GM11168 (cell line): ENCODE data around the gene POLE4.

Experiments used
- in situ Hi-C: fragments of 300-500 bp; cut with MboI; formaldehyde crosslinking; loops from one replicate; pipeline ENCODE4 v1.12.0; 2022; ENCODE audit warnings: low sequenced_read_pairs; ENCODE audit not compliant: unreplicated experiment

The POLE4 gene

DNA sequence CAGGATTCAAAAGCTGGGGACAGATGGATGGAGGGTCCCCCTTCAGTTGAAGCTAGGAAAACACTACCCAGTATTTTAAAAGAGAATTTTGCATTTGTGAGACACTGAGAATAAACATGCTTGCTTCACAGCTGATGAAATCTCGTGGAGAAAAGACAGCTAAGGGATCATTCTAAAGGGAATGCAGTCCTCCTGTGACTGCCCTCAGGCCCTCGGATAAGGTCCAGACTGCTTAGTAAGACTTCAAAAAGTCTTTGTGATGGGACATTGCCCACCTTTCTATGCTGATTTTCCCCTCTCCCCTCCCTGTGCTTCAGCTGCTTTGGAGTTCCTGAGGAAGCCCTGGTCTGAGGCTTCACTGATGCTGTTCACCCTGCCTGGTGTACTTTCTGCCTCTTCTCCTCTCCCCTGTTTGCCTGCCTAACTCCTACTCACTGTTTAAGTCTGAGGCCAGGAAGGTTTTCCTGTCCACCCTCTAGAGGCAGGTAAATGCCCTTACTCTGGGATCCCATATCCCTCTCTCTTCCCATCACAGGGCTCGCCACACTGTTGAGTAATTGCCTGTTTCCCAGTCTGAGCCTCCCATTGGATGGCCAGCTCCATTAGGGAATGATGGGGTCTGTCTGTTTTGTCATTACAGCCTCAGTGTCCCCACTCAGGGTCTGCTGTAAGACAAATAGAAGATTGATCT is 26.6 kb downstream of the POLE4 start:
- in situ Hi-C loops = no loop called here

DNA sequence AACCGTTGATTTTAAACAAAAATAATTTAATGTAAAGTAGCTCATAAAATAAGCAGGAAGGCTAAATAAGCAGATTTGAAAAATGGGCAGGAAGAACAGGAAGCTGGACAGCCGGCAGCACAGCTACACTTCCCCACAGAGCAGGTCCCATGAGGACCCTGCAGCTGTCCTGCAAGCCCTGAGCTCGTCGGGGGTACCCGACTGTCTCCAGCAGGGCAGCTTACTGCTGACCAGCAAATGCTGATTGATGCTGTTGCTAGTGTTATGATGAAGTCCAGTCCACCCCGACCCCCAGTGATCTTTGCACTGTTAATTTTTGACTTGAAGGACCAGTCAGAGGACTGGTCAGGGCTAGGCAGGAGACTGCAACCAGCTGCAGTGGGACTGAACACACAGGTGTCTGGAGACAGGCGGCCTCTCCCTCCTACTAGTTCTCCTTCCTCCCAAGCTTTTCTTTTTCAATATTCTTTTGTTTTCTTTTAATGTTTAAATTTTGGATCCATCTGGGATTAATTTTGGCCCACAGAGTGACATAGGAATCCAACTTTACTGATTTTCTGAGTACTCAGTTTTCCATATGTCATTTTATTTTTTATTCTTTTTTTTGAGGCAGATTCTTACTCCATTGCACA is 27.7 kb downstream of the POLE4 start:
- in situ Hi-C loops = no loop called here

DNA sequence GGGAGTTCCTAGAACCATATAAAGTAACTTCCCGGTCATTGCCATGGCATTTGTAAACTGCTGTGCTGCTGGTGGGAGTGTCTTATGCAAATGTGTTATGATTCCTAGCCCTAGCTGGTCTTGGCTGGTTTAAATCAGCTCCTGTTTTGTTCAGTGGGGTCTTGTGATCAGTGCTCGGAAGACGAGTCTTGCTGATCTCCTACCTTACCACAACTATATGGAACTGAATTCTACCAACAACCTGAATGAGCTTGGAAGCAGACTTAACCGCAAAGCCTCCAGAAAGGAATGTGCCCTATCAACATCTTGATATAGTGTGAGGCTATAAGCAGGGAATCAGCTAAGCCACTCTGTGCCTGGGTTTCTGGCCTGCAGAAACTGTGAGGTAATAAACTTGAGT is 33.5 kb downstream of the POLE4 start:
- in situ Hi-C loops = no loop called here

DNA sequence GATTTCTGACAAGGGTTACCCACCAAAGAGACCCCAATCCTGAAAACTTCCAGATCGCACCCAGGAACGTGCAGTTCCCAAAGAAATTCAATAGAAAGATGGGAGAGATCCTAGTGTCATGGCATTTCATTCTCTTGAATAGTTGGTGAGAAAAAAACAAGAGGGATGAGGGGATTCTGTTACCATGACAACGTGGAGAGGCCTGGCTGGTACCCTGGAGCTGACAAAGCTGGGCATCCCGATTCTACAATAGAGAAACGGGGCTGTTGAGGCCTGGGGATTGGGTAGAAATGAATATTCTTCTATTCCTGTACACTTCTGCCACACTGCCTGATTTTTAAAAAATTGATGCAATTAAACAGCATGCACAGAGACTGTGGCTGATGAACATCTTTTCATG is 41.0 kb downstream of the POLE4 start:
- in situ Hi-C loops = no loop called here

DNA sequence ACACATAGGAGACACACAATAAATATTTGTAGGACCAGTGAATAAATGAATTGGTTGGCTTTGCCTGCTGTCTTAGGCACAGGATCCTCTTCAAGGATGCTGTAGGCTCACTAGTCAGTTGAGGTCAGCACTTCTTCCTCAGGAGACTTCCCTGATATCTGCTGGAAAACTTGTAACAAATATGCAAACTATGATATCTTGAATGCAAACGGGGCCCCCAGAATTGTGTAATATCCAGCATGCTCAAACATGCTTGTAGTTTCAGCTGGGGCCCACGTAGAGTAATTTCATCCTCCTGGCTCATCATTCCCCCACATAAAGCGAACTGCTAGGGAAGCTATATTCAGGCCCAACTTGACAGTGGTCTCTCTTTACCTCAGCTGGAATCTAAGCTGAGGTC is 43.6 kb downstream of the POLE4 start:
- in situ Hi-C loops = no loop called here

DNA sequence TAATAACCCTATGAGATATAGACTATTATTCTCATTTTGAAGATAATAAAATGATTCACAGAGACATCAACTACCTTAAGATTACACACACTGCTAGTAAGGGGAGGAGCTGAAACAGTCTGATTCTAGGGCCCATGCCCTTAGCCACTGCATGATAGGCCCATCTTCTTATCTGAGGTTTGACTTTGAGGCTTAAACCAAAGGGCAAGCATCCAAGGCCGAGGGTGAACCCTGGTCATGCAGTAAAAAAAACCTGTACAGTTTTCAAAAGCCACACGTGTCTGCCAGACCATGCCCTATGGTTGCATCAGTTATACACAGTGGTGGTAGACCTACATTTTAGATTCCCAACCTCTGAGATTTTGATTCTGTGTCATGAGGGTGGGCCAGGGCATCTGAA is 44.8 kb downstream of the POLE4 start:
- in situ Hi-C loops = no loop called here

DNA sequence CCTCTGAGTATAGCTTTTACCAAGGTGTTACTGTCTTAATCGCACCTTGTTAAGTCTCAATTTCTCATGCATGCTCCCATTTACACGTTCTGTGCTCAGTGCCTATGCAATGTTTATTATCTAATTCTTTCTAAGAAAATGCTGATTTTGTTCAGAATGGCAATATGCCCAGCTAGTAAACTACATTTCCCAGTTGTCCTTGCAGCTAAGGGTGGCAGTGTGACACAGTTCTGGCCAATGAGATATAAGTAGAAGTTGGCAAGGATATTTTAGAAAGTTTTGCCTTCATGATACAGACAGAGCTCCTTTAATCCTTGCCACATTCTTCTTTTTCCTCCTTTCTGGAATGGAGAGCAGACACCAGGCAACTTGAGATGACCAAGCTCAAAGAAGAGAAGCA is 45.3 kb downstream of the POLE4 start:
- in situ Hi-C loops = no loop called here

DNA sequence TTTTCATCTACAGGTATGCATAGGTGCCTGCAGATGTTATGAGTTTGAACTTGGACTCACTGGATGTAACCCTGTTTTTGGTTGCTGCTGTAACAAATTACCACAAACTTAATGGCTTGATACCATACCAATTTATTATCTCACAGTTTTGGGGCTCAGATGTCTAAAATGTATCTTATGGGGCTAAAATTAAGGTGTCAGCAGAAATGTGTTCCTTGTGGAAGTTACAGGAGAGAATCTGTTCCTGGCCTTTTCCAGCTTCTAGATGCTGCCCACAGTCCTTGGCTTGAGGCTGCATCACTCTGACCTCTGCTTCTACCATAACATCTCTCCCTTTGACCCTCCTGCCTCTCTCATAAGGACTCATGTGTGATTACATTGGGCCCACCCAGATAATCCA is 47.6 kb downstream of the POLE4 start:
- in situ Hi-C loops = no loop called here

DNA sequence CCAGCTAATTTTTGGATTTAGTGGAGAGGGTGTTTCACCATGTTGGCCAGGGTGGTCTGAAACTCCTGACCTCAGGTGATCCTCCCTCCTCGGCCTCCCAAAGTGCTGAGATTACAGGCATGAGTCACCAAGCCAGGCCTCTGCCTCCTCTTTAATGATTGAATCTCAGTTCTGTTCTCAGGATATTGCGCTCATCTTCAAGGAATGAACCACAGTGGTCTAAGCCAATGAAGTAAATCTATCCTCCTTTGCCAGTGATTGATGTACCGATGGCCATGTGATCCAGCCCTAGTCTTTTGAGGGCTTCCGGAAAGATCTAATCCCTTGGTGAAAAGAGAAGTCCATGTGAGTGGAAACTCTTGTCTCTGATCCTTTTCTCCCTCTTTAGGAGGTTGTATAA is 48.6 kb downstream of the POLE4 start:
- in situ Hi-C loops = no loop called here

DNA sequence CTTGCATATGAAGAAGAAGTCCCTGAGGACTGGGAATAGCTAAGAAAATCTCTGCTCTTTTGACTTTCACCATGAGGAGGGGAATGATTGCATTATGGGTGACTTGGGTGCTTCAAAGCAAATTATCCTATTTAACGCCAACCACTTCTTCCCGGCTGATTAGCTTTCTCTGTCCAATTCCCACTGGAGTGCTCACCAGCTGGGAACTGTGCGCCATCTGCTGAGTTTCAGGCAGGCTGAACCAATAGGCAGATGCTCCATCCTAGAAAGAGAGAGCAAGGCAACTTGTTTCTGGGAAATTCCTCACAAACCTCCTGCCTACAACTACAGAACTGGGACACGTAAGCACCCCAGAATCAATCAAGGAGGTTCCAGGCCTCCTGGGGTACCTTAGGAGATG is 49.4 kb downstream of the POLE4 start:
- in situ Hi-C loops = no loop called here

DNA sequence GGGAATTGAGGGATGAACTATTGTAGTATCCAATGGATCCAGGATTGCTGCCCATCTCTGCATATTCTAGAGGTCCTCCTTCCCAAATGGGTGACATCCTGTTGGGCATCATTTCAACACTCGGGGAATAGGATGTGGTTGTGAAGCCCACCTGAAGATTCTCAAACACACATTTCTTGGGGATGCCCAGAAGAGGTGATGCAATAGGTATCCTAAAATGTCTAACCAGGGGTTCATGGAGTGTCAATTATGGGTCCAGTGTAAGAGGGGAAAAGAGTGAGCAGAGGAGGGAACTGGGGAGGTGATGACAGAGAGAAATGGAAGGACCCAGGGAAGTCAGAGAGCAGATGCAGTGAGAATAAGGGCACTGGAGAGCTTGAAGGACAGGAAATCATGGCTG is 52.1 kb downstream of the POLE4 start:
- in situ Hi-C loops = no loop called here

DNA sequence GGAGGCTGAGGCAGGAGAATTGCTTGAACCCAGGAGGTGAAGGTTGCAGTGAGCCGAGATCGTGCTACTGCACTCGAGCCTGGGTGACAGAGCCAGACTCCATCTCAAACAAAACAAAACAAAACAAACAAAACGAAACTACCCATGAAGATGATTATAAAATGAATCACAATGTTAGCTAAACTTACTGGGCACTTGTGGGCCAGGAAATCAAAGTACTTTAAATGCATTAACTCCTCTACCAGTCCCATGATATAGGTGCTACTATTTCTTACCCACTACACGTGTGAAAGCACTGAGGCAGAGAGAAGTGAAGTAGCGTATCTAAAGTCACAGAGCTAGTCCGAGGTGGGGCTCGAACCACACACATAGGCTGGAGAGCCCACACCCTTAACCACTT is 53.6 kb downstream of the POLE4 start:
- in situ Hi-C loops = no loop called here

DNA sequence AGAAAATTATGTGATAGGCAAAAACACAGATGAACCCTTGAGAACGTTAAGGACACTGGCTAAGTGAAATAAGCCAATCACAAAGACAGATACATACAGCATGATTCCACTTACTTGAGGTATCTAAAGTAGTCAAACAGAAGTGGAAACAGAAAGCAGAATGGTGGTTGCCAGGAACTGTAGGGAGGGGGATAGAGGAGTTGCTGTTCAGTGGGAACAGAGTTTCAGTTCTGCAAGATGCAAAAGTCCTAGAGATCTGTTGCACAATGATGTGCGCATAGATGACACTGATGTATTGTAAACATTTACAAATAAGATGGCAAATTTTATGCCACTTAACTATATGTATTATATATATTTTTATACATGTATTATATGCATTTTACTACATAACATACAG is 59.7 kb downstream of the POLE4 start:
- in situ Hi-C loops = no loop called here
